Endothelial cell of hepatic sinusoid (primary cell): Measurements from ENCODE around the gene MBNL1.
"Not testable (repeated sequence)": the region's sequence is repeated elsewhere in the genome, so short reads cannot be mapped to it uniquely, and the experiment has no call there.

Source experiments
- in situ Hi-C: cut with HindIII; loops from 2 replicates; pipeline ENCODE4 v1.10.0; 2017; ENCODE audit warnings: low sequenced_read_pairs

MBNL1 gene

GRCh38 chr3:152396867-152397266 lies 128.1 kb downstream of the MBNL1 start:
- in situ Hi-C loops: no loop called here

GRCh38 chr3:152397348-152397747 lies 128.6 kb downstream of the MBNL1 start:
- in situ Hi-C loops: not testable (repeated sequence)

GRCh38 chr3:152398495-152398894 lies 129.8 kb downstream of the MBNL1 start:
- in situ Hi-C loops: no loop called here

DNA sequence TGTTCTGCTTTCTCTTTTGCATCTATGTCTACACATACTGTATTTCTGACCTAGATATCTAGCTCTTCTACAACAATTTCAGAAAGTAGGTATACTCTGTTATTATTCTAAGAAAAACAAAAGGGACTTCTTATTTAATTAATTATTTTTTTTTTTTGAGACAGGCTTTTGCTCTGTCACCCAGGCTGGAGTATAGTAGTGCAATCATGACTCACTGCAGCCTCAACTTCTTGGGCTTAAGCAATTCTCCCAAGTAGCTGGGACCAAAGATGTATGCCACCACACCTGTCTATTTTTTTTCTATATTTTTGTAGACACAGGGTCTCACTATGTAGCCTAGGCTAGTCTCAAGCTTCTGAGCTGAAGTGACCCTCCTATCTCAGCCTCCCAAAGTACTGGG lies 130.6 kb downstream of the MBNL1 start:
- in situ Hi-C loops: no loop called here

DNA sequence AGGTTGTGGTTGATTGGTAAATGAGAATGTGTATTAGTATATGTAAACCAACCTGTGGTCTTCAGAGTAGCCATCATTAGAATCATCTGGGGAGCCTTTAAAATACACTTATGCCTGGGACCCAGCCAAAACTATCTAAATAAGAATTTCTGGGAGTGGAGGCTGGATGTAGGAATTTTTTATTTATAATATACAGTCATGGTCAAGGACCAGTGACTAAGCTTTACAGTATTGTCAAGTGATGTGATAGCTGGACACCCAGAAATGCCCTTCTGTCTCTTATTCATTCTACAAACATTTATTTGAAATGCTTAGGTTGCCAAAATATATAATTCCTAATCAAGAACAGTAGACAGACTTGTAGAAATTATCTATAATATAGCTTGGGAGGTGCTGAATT lies 132.2 kb downstream of the MBNL1 start:
- in situ Hi-C loops: no loop called here

DNA sequence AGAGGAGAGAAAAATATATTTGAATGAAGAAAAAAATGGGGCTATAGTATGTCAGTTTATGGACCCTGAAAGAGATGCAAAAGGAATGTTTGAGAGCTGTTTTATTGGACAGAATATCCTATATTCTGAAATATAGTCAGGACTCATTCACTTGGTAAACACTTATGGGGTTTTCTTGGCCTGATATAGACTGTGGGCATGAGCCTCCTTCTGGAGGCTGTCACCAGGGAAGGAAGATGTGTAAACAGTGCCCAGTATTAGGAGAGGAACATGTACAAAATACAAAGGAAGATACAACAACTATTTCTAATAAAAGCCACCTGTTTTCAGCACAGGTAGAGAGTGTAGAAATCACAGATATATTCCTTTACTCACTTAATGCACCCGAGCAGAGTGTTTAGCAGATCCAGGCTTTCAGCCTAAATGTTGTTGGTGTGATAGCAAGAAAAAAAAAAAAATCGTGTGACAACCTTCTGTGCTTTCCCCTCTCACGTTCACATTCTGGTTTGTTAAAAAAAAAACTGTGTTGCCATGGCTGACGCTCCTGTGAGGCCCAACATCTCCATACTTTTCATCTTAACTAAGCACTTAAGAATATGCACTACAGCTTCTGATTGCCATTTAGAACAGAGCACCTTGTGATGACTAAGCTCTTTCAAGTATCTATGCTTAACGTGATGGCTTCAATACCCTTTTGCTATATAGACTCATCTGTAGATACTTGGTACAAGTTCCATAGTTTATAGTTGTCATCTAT lies 134.1 kb downstream of the MBNL1 start:
- in situ Hi-C loops: no loop called here

DNA sequence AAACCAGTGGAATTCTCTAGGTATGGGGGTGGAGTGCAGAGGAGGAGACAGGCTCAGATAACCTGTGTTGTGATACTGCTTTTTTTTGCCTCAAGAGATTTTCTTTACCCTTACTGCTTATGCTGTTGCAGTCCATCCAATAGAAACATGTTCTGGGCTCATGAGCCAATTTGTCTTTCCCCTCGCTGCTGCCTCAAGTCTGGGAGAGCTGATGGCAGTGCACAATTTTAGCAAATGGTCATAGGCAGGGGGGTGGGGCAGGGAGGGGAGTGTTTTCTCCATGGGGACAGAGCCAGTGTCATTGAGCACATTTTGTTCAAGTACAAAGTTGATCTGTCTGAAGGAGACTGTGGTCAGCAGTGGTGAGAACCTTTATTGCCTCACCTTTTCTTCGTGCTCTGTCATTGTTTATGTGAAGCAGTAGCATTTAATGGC lies 134.9 kb downstream of the MBNL1 start:
- in situ Hi-C loops: no loop called here

GRCh38 chr3:152404976-152405375 lies 136.2 kb downstream of the MBNL1 start:
- in situ Hi-C loops: no loop called here

- in situ Hi-C loops: no loop called here
Measured at GRCh38 chr3:152405915-152406802, 137.4 kb downstream of the MBNL1 start.

- in situ Hi-C loops: no loop called here
Measured at GRCh38 chr3:152413240-152413639, 144.5 kb downstream of the MBNL1 start.

DNA sequence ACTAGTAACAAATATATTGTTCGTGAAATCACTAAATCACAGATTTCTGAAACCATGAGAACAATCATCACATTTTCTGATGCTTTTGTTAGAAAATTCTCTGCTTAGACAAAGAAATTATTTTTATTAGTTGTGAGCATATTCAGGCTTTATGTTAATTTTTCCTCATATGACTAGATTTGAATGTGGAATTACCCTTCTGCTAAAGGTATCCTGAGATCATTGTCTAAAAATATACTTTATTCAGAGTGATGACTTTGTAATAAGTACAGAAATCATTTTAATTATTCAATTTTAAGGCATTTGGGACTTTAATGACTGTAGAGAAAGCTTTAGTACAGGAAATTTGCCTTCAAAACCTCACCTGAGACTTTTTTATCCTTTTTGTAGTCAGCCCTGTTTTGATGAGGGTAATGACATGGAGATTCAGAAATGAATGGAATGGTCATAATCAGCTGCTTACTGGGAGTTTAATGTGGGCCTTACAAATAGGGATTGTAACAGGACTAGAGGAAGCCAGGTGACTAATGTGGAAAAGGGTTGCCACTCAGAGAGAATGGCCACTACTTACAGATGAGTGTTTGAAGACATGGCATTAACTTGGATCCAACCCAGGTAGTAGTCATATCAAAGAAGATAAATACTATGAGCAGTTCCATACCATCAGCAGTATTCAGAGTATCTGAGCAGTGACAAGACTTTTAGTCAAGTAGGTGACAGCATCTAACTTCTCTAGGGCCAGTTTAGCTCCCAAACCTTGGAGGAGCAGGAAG lies 148.3 kb downstream of the MBNL1 start:
- in situ Hi-C loops: no loop called here

DNA sequence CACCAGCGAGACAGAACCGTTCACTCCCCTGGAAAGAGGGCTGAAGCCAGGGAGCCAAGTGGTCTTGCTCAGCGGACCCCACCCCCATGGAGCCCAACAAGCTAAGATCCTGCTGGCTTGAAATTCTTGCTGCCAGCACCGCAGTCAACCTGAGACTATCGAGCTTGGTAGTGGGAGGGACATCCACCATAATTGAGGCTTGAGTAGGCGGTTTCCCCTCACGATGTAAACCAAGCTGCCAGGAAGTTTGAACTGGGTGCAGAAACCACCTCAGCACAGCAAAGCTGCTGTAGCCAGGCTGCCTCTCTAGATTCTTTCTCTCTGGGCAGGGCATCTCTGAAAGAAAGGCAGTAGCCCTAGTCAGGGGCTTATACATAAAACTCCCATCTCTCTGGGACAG lies 151.0 kb downstream of the MBNL1 start:
- in situ Hi-C loops: no loop called here

DNA sequence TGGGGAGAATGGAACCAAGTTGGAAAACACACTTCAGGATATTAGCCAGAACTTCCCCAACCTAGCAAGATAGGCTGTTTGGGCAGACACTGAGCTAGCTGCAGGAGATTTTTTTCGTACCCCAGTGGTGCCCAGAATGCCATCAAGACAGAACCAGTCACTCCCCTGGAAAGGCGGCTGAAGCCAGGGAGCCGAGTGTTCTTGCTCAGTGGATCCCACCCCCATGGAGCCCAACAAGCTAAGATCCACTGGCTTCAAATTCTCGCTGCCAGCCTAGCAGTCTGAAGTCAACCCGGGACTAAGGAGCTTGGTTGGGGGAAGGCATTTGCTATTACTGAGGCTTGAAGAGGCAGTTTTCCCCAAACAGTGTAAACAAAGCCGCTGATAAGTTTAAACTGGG lies 152.4 kb downstream of the MBNL1 start:
- in situ Hi-C loops: no loop called here

DNA sequence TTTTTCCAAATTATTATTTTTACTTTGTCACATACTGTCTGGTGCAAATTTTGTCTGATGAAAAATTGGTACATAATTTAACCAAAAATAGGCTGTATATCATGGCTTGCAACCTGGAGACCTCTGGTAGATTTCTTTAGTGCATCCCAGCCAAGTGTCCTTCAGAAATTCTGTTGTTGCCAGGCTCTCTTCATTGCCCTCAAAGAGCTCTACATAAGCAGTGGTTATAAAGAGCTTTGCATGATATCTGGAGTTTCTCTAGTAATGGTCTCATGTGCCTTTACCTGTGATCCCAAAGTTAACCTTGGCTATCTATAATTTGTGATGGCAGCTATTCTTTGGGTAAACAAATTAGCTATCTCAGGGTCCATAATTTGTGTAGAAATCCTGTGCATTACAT lies 157.7 kb downstream of the MBNL1 start:
- in situ Hi-C loops: no loop called here

GRCh38 chr3:152428577-152428976 lies 159.8 kb downstream of the MBNL1 start:
- in situ Hi-C loops: no loop called here

- in situ Hi-C loops: no loop called here
Measured at GRCh38 chr3:152430223-152431002, 161.7 kb downstream of the MBNL1 start.

- in situ Hi-C loops: no loop called here
Measured at GRCh38 chr3:152434142-152434541, 165.4 kb downstream of the MBNL1 start.

GRCh38 chr3:152435210-152435609 lies 166.5 kb downstream of the MBNL1 start:
- in situ Hi-C loops: not testable (repeated sequence)

GRCh38 chr3:152436707-152437590 lies 168.2 kb downstream of the MBNL1 start:
- in situ Hi-C loops: no loop called here

GRCh38 chr3:152438181-152438580 lies 169.5 kb downstream of the MBNL1 start:
- in situ Hi-C loops: no loop called here
